HL-60 (cell line): ENCODE data around the gene INSM1.

Experiments
- DNase-seq, 2 experiments: peaks; one replicate each; pipeline ENCODE4 v3.0.0-alpha.2; 2010 to 2020; ENCODE audit warnings: low read depth in 1 of 2, low spot score in 1 of 2
- H3K27ac ChIP-seq: fragments of 250-450 bp; sonication (Bioruptor Pico); replicated peaks from 2 replicates; pipeline ENCODE4 v1.5.1; 2020; ENCODE audit warnings: mild to moderate bottlenecking, moderate library complexity
- H3K27me3 ChIP-seq: fragments of 250-450 bp; sonication (Bioruptor Pico); 2 replicates; pipeline ENCODE4 v1.5.1; 2021; ENCODE audit warnings: mild to moderate bottlenecking, moderate library complexity; ENCODE audit not compliant: insufficient read depth, poor library complexity, severe bottlenecking
- H3K4me3 ChIP-seq: replicated peaks from 2 replicates; pipeline ENCODE4 v1.5.1; 2011; ENCODE audit warnings: mild to moderate bottlenecking, control low read depth, low read length; ENCODE audit not compliant: insufficient read depth
- CTCF ChIP-seq: IDR thresholded peaks from one replicate; pipeline ENCODE4 v1.5.1; 2011; ENCODE audit warnings: low read length, control low read depth, inconsistent platforms; ENCODE audit not compliant: insufficient read depth
- GABPA ChIP-seq: IDR thresholded peaks from 2 replicates; pipeline ENCODE4 v1.6.1; 2012; ENCODE audit warnings: low read depth
- POLR2AphosphoS5 ChIP-seq: IDR thresholded peaks from 2 replicates; pipeline ENCODE4 v1.6.1; 2012; ENCODE audit warnings: low read depth
- SPI1 ChIP-seq: IDR thresholded peaks from 2 replicates; pipeline ENCODE4 v1.6.1; 2012; ENCODE audit warnings: low read depth, mild to moderate bottlenecking, borderline replicate concordance
- TF ChIP-seq, protein P1 (sequence below): IDR thresholded peaks from 2 replicates; pipeline ENCODE4 v1.6.1; 2012; ENCODE audit warnings: low read depth; ENCODE audit not compliant: insufficient replicate concordance

Gene INSM1

GRCh38 chr20:20407891-20408805 is 40.2 kb downstream of the INSM1 start:
- H3K27ac ChIP-seq: no peak overlapping the region
- H3K4me3 ChIP-seq: no peak overlapping the region
- TF ChIP-seq GABPA: no peak
- TF ChIP-seq, protein P1, sequence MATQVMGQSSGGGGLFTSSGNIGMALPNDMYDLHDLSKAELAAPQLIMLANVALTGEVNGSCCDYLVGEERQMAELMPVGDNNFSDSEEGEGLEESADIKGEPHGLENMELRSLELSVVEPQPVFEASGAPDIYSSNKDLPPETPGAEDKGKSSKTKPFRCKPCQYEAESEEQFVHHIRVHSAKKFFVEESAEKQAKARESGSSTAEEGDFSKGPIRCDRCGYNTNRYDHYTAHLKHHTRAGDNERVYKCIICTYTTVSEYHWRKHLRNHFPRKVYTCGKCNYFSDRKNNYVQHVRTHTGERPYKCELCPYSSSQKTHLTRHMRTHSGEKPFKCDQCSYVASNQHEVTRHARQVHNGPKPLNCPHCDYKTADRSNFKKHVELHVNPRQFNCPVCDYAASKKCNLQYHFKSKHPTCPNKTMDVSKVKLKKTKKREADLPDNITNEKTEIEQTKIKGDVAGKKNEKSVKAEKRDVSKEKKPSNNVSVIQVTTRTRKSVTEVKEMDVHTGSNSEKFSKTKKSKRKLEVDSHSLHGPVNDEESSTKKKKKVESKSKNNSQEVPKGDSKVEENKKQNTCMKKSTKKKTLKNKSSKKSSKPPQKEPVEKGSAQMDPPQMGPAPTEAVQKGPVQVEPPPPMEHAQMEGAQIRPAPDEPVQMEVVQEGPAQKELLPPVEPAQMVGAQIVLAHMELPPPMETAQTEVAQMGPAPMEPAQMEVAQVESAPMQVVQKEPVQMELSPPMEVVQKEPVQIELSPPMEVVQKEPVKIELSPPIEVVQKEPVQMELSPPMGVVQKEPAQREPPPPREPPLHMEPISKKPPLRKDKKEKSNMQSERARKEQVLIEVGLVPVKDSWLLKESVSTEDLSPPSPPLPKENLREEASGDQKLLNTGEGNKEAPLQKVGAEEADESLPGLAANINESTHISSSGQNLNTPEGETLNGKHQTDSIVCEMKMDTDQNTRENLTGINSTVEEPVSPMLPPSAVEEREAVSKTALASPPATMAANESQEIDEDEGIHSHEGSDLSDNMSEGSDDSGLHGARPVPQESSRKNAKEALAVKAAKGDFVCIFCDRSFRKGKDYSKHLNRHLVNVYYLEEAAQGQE: no peak
- no peak for TF ChIP-seq SPI1
- TF ChIP-seq CTCF: no peak
- TF ChIP-seq POLR2AphosphoS5: no peak
- no peaks in the 10 kb centered on the region for H3K27me3 ChIP-seq
- DNase-seq: no peak

GRCh38 chr20:20409331-20409730 is 41.4 kb downstream of the INSM1 start:
- Histone ChIP-seq H3K4me3 (no peak overlapping the region), H3K27me3 (no peaks in the 10 kb centered on the region), H3K27ac (no peak overlapping the region)
- DNase-seq: no peak
- TF ChIP-seq CTCF (no peak), POLR2AphosphoS5 (no peak), SPI1 (no peak), GABPA (no peak)
- TF ChIP-seq, protein P1: no peak

DNA sequence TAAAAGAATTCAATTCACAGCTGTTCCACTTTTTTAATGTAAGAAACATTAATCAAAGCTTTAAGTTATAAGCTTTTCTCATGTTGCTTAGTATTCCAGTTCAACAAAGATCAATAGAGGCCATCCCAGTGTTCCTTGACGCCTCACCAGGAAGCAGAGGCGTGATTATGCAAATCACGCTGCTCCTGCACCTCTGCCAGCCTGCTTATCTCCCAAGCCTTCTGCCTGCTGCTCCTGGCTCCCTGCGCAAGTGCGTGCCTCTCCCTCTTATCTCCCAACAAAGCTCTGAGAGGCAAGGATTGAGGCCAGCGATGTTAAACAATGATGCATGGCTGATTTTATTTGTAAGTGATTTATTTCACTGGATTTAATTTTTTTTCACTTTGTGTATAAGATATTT is 42.8 kb downstream of the INSM1 start:
- no peaks in the 10 kb centered on the region for H3K27me3 ChIP-seq
- no peak overlapping the region for H3K4me3 ChIP-seq
- DNase-seq: no peak
- TF ChIP-seq GABPA (no peak), SPI1 (no peak), POLR2AphosphoS5 (no peak), CTCF (no peak)
- TF ChIP-seq, protein P1: no peak
- H3K27ac ChIP-seq: no peak overlapping the region
